HG02973 (cell line): ENCODE measurements around the gene SNX9.
"Not testable (repeated sequence)": the region's sequence is repeated elsewhere in the genome, so short reads cannot be mapped to it uniquely, and the experiment has no call there.

Source experiments
- ATAC-seq: cut with Tn5 transposase; IDR thresholded peaks from one replicate; pipeline ENCODE4 v1.9.1; 2021; ENCODE audit warnings: moderate library complexity; ENCODE audit not compliant: unreplicated experiment

The SNX9 gene

GRCh38 chr6:157853902-157854502 lies 31.0 kb downstream of the SNX9 start:
- no peak for ATAC-seq

GRCh38 chr6:157855325-157855724 lies 32.3 kb downstream of the SNX9 start:
- ATAC-seq = no peak

DNA sequence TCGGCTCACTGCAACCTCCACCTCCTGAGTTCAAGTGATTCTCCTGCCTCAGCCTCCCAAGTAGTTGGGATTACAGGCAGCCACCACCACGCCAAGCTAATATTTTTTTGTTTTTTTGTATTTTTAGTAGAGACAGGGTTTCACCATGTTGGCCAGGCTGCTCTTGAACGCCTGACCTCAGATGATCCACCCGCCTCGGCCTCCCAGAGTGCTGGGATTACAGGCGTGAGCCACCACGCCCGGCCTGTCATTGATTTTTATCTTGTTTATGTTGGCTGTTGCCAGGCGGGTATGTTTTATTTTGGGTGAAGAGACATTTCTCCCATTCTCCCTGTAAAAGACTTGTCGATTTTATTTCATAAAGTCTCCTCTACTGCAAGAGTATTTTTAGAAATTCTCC lies 32.8 kb downstream of the SNX9 start:
- not testable (repeated sequence) for ATAC-seq

- not testable (repeated sequence) for ATAC-seq
These were observed 35.6 kb downstream of the SNX9 start for GRCh38 chr6:157858664-157859063.

DNA sequence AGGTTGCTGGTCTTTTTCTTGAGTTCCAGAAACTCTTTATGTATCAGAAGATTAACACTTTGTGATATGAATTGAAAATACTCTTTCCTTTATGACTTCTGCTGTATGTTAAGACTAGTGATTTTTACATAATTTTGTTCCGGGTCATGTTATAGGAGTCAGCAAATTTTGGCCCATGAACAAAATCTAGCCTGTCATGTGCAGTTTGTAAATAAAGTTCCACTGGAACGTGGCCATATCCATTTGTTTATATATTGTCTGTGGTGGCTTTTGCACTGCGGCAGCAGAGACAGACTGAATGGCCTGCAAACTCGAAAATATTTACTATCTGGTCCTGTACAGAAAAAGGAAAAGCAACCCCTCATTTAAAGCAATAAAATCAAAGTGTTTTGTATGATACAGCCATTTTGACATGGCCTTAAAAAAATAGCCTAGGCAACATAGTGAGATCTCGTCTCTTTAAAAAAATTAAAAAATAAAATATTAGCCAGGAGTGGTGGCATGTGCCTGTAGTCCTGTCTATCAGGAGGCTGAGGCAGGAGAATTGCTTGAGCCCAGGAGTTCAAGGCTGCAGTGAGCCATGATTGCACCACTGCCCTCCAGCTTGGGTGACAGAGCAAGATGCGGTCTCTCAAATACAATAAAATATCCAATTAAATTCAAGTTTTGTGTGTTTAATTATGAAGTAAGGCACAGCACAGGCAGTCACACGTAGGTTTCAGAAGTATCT lies 36.9 kb downstream of the SNX9 start:
- ATAC-seq = no peak

DNA sequence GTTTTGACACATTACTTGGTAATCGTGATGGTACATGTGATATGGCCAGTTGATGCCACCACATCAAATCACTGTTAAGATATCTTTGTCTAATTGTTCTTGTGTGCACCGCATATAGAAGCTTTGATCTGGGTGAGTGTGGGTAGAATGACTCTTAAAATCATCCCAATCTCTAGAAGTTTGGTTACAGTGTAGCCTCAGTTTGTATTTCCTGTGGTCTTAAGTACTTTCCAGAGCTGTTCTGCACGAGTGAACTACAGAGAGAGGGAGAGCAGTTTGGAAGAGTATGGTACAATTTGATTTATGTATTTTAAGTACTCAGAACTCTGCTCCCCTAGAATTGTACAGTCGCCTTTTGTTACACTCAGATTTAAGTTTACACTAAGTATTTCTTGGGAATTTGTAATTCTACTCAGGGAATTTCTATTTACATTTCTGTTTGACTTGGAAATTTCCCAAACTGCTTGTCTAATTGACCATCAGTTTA lies 37.5 kb downstream of the SNX9 start:
- ATAC-seq = no peak

DNA sequence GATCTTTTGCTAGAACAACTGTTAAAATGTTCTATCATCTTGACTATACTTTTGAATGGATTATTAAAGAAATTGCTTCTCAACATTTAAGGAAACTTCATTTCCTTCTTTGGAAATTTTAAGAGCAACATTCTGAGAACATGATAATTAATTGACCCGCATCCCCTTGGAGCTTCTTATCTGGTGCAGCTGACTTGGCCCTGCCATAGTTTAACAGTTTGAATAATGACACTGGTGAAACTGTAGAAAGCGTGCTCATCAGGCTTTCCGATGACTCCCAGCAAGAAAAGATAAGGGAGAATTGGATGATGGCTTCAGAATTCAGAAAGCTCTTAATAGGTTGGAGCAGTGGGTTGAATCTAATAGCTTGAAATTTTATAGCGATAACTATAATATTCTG lies 38.1 kb downstream of the SNX9 start:
- no peak for ATAC-seq

DNA sequence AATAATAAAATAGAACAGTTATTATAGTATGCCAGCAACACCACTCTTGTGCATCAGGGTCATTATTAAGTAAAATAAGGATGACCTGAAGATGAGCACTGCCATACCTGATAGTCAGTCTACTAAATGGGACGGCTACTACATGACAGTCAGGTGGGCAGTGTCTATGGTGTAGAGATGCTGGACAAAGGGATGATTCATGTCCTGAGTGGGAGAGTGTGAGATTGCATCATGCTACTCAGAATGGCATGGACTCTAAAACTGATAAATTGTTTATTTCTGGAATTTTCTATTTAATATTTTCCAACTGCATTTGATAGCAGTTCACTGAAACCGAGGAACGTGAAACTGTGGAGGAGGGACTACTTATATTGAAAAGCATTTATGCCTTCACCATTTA lies 38.8 kb downstream of the SNX9 start:
- ATAC-seq = no peak

- no peak for ATAC-seq
These were observed 39.7 kb downstream of the SNX9 start for GRCh38 chr6:157862706-157863105.

- ATAC-seq = no peak
These were observed 41.2 kb downstream of the SNX9 start for GRCh38 chr6:157864185-157864761.

- no peak for ATAC-seq
These were observed 42.2 kb downstream of the SNX9 start for GRCh38 chr6:157865249-157865648.

DNA sequence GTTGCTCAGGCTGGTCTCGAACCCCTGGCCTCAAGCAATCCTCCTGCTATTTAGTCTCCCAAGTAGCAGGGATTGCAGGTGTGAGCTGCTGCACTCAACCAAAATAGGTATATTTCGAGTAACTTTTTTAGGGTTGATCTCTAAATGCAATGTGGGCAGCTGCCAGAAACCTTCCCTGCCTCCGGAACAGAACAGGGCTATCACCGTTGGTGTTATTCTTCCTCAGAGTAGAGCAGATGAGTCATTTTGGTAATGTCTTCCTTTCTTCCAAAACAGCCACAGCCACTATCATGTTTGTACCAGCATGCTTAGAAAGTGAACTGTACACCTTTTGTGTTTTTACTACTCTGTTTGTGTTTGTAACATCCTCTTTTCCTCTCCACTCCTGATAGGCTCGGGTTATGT lies 44.1 kb downstream of the SNX9 start:
- ATAC-seq = no peak

- ATAC-seq = no peak
These were observed 44.9 kb downstream of the SNX9 start for GRCh38 chr6:157867981-157868380.

DNA sequence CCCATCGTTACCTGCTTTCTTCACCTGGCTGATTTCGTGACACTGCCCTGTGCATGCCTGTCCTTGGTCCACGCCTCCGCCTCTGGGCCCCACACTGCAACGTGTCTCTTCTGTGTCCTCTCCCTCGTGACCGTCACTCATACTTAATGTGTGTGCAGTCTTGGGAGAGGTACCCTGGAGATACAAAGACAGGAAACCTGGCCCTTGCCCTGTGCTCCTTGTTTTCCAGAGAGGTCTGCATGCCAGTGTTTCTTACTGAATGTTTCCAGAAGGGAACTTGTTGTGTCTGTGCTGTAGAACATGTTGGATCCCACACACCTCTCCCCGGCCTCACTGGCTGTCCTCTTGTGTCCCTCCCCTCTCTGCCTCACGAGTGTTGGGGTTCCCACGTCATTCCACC lies 45.8 kb downstream of the SNX9 start:
- no peak for ATAC-seq

GRCh38 chr6:157869673-157870302 lies 46.7 kb downstream of the SNX9 start:
- ATAC-seq = no peak

GRCh38 chr6:157873735-157874344 lies 50.8 kb downstream of the SNX9 start:
- peak; percentile 75 for ATAC-seq

- ATAC-seq = no peak
These were observed 54.1 kb downstream of the SNX9 start for GRCh38 chr6:157877149-157877548.

GRCh38 chr6:157877573-157878438 lies 54.8 kb downstream of the SNX9 start:
- ATAC-seq = no peak

DNA sequence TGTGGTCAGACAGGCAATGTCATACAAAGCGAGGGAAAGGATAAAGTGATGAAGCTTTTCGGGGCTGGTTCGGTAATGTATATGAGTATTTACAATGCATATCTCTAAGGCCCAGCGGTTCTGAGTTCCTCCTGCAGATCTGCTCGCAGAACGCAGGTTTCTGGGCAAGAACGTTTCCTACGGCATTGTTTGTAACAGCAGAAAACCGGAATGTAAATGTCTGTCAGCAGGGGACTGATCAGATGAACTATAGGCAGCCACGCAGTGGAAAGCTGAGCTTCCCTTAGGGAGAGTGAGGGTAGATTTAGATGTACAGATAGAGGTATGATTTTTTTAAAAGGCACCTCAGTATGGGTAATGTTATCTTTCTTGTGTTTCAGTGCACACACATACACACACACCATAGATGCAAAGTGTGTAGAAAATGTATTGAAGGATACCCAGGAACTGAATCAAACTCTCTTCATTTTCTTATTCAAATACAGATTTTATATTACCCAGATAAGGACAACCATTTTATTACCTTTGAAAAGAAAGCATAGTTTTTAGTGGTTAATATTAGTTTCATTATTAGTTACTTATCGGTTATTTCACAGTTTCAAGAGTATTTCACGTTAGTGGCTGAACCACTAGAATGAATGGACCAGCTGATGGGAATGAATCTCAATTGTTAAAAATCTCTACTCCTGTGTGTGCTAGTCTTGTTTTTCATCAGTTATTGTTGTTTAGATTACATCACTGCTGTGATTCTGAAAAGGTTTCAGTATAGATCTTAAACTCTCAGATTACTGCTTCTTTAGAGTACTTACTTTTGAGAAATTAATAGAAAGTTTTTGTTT lies 56.2 kb downstream of the SNX9 start:
- peak; percentile 89 for ATAC-seq

GRCh38 chr6:157879873-157880254 lies 56.8 kb downstream of the SNX9 start:
- peak; percentile 48 for ATAC-seq
